ENCODE data around the gene TMUB1. TPM values are rescaled to one million over a fixed set of nuclear protein-coding genes. Genes with fewer than 3 reads are reported as not detected.

The TMUB1 gene
- total and polyA plus RNA-seq, 10 donors: 27.1 to 73.4 (median 39.4) TPM

GRCh38 chr7:151059367-151060112, 23.8 kb downstream of the TMUB1 start, which contains the start of gene SLC4A2:
TSS of gene SLC4A2 (plus strand) at chr7:151059589. CDS start at chr7:151061988, 2,399 bp downstream.
- peaks cover 15 to 68% (median 49%) of the 10 kb centered on the region in 6 donors for H3K4me1 ChIP-seq
- 0 to 1% (median 1%) methylated on average over 49 to 74 of the region's 75 CpGs for WGBS, 5 donors

GRCh38 chr7:151058781-151059366, 24.4 kb downstream of the TMUB1 start:
- intact Hi-C loops (cut with DNase I; ENCODE audit: low total_unique reads): no loop called here
- peak; percentile 88 for DNase-seq
- 5 to 11% (median 8%) methylated on average over 18 of the region's 18 CpGs for WGBS, 5 donors

More at GRCh38 chr7:151059367-151060112, 23.8 kb downstream of the TMUB1 start, which contains the start of gene SLC4A2:
- Histone ChIP-seq H3K4me3 (peak within 1 kb of the TSS; percentile 67 to 99 (median 87)), H3K27ac (peak within 1 kb of the TSS; percentile 87 to 96 (median 92)), H3K36me3 (peaks cover 0 to 44% (median 7%) of the 10 kb centered on the region in 6 donors), H3K9me3 (no peaks in the 10 kb centered on the region), H3K27me3 (replicated peaks in 1 of 7) (no peaks in the 10 kb centered on the region)
- peak; percentile 95 for DNase-seq
- intact Hi-C loops (cut with DNase I; ENCODE audit: low total_unique reads): no loop called here
- peak in 1 of 3 donors; percentile 30 for TF ChIP-seq POLR2A (IDR thresholded peaks at IDR 0.05)
- TF ChIP-seq, protein P1, sequence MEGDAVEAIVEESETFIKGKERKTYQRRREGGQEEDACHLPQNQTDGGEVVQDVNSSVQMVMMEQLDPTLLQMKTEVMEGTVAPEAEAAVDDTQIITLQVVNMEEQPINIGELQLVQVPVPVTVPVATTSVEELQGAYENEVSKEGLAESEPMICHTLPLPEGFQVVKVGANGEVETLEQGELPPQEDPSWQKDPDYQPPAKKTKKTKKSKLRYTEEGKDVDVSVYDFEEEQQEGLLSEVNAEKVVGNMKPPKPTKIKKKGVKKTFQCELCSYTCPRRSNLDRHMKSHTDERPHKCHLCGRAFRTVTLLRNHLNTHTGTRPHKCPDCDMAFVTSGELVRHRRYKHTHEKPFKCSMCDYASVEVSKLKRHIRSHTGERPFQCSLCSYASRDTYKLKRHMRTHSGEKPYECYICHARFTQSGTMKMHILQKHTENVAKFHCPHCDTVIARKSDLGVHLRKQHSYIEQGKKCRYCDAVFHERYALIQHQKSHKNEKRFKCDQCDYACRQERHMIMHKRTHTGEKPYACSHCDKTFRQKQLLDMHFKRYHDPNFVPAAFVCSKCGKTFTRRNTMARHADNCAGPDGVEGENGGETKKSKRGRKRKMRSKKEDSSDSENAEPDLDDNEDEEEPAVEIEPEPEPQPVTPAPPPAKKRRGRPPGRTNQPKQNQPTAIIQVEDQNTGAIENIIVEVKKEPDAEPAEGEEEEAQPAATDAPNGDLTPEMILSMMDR (IDR thresholded peaks at IDR 0.05 in 8 of 11, conservative IDR thresholded peaks at IDR 0.05 in 3 of 11): peak; percentile 18 to 82 (median 53)
- TF ChIP-seq POLR2AphosphoS5 (IDR thresholded peaks at IDR 0.05): peak; percentile 83 to 88 (median 87)

GRCh38 chr7:151057989-151058780, 25.1 kb downstream of the TMUB1 start:
- peaks cover 15 to 75% (median 52%) of the 10 kb centered on the region in 6 donors for H3K4me1 ChIP-seq
- intact Hi-C loops (cut with DNase I; ENCODE audit: low total_unique reads): no loop called here
- TF ChIP-seq POLR2AphosphoS5 (IDR thresholded peaks at IDR 0.05): peak; percentile 93 to 94 (median 93)
- peak in 1 of 3 donors; percentile 29 for TF ChIP-seq POLR2A (IDR thresholded peaks at IDR 0.05)
- TF ChIP-seq, protein P1 (IDR thresholded peaks at IDR 0.05 in 8 of 11, conservative IDR thresholded peaks at IDR 0.05 in 3 of 11): peak in 3 of 11 experiments; percentile 7 to 42 (median 27)
- peak overlapping the region; percentile 67 to 99 (median 87) for H3K4me3 ChIP-seq
- peak; percentile 99 for DNase-seq
- H3K27ac ChIP-seq: peak overlapping the region; percentile 87 to 96 (median 92)
- H3K36me3 ChIP-seq: peaks cover 0 to 42% (median 3%) of the 10 kb centered on the region in 6 donors
- no peaks in the 10 kb centered on the region for H3K27me3 ChIP-seq (replicated peaks in 1 of 7)
- no peaks in the 10 kb centered on the region for H3K9me3 ChIP-seq
- 0 to 3% (median 1%) methylated on average over 30 to 46 of the region's 46 CpGs for WGBS, 5 donors

More at GRCh38 chr7:151058781-151059366, 24.4 kb downstream of the TMUB1 start:
- H3K36me3 ChIP-seq: peaks cover 0 to 44% (median 3%) of the 10 kb centered on the region in 6 donors
- peak overlapping the region; percentile 67 to 99 (median 87) for H3K4me3 ChIP-seq
- H3K27ac ChIP-seq: peak overlapping the region; percentile 87 to 96 (median 92)
- no peaks in the 10 kb centered on the region for H3K9me3 ChIP-seq
- TF ChIP-seq POLR2A (IDR thresholded peaks at IDR 0.05) (no peak), POLR2AphosphoS5 (IDR thresholded peaks at IDR 0.05) (no peak)
- TF ChIP-seq, protein P1 (IDR thresholded peaks at IDR 0.05 in 8 of 11, conservative IDR thresholded peaks at IDR 0.05 in 3 of 11): no peak
- H3K27me3 ChIP-seq (replicated peaks in 1 of 7): no peaks in the 10 kb centered on the region
- H3K4me1 ChIP-seq: peaks cover 15 to 69% (median 49%) of the 10 kb centered on the region in 6 donors

All from spleen (tissue), 11 donors.